NOMO-1 treated with DMSO at 0.1 percent for 48 hours (cell line): ENCODE data around the gene NMRAL1.

Experiments
- DNase-seq: peaks from one replicate; lab custom pipeline; 2025; ENCODE audit not compliant: unreplicated experiment; lab: John Stamatoyannopoulos, UW

NMRAL1 gene

DNA sequence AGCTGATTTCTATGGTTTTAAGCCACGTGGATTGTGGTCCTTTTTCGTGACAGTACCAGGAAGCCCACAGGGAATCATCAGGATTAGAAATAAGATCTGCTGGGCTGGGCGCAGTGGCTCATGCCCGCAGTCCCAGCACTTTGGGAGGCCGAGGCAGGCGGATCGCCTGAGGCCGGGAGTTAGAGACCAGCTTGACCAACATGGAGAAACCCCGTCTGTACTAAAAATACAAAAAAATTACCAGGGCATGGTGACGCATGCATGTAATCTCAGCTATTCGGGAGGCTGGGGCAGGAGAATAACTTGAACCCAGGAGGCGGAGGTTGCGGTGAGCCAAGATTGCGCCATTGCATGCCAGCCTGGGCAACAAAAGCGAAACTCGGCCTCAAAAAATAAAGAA lies 6.5 kb downstream of the NMRAL1 start:
- no peak for DNase-seq

- DNase-seq: no peak
Measured at GRCh38 chr16:4465977-4466779, 8.2 kb downstream of the NMRAL1 start.

DNA sequence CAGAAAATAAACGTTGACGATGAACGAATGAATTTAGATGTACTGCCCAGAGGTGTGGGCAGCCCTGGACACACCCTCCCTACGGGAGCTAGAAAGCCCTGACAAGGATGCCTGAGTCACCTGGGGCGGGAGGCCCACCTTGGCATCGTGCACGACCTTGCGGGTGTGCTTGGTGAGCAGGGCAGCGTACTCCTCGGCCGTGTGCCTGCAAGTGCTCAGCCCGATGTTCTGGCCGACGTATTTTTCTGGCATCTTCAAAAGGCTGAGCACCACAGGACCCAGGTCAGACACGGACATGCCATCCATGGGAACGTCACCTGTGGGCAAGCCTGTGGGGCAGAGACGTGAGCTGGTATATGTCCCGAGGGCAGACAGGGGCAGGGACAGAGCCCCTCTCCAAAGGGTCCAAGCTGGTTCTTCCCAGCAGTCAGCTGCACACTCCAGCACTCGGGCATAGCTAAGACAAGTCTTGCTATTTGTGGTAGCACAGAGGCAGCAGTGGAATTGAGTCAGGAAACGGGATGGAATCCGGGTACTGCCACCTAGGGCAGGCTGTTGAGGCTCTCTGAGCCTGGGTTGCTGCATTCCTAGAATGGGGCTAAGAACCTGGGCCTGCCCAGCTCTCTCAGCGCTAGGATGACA lies 10.8 kb downstream of the NMRAL1 start:
- no peak for DNase-seq

GRCh38 chr16:4461250-4462085 lies 13.0 kb downstream of the NMRAL1 start:
- DNase-seq: no peak

DNA sequence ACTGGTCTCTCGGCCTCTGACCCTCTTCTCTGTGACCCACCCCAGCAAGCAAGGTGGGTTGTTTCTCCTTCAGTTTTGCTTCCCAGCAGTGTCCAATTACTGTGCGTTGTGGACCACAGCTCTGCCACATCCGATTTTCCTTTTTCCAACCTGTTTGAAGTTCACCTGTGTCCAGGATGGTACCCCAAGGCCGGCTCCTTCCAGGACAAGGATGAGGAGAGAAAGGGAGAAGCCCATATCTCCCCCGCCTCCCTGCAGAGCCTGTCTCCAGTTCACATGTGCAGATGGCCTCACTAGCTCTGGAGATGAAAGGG lies 13.5 kb downstream of the NMRAL1 start:
- DNase-seq: no peak

DNA sequence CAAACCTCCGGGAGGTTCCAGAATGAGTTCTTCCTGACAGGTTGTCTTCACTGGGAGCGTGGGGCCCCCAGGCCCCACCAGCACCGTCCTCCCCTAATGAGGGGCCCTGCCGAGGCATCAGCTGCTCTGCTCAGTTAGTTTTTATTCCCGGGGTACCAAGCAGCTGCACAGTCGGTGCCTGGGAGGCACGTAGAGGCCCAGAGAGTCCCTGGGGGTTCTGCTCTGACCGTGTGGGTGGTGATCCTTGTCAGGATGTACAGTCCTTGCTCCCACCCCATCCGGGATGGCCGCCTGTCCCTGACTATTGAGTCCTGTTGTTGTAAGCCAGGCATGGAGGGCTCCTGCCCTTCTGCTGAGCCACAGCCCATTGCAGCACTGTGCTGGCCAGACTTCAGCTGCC lies 18.5 kb downstream of the NMRAL1 start:
- no peak for DNase-seq

DNA sequence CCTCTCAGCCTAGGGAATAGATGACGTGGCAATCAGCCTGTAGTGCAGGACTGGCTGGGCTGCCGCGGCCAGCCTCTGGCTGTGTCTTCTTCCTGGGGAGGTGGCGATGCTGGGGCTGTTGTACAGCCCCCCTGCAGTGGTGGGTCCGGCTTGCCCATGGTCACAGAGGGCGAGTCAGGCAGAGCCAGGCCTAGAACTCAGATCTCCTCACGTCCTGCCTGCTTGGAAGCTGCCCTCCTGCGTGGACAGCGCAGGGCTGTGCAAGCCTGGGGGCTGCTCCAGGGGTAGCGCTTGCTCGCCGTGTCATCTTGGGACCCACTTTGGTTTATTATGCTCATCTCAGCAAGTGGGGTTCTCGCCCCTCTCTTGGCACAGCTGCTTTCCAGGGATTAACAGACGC lies 19.3 kb downstream of the NMRAL1 start:
- no peak for DNase-seq

DNA sequence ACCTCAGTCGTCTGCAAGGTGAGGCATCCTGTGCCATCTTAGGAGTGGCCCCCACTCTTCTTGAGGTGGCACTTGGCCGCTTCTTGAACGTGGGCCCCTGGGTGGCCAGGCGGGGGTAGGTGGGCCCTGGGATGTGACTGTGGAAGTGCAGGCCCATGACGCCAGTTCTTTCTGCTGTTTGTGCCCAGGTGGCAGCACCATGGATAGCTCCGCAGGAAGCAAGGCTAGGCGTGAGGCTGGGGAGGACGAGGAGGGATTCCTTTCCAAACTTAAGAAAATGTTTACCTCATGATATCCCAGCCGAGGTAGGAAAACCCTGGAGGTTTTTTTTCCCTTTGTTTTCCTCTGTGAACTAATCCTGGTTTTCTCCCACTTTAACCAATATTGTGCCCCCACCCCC lies 19.8 kb downstream of the NMRAL1 start:
- DNase-seq: no peak

DNA sequence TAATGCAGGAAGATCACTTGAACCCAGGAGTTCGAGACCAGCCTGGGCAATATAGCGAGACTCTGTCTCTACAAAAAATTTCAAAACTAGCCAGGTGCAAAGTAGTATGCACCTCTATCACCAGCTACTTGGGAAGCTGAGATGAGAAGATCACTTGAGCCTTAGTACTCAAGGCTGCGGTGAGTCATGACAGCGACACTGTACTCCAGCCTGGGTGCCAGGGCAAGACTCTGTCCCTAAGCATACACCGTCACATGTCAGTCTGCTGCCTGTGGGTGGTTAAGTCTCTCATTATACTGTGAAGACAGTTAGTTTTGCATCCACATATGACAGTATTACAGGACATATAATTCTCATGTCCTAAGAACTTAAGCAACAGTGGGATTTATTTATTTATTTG lies 21.8 kb downstream of the NMRAL1 start:
- no peak for DNase-seq

GRCh38 chr16:4450931-4451519 lies 23.4 kb downstream of the NMRAL1 start:
- no peak for DNase-seq

- no peak for DNase-seq
Measured at GRCh38 chr16:4450430-4450829, 24.0 kb downstream of the NMRAL1 start.

GRCh38 chr16:4443986-4444385 lies 30.4 kb downstream of the NMRAL1 start:
- no peak for DNase-seq

GRCh38 chr16:4443271-4443670 lies 31.2 kb downstream of the NMRAL1 start:
- DNase-seq: no peak

DNA sequence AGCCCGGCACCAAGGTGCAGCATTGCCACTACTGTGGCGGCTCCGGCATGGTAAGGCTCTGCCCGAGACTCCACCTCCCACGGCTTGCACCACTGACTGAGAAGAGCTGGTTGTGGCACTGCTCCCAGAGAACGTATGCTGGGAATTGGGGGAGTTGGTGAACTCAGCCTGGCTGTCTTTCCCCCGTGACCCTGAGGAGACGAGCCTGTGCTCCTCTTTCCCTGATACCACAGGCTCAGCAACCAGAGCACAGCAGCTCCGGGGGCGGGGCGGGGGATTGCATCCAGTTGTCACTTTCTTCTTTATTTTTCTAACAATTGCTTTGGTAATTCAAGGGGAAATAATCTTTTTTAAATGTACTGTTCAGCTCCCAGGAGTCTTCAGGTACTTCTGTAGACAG lies 32.1 kb downstream of the NMRAL1 start:
- DNase-seq: no peak

GRCh38 chr16:4437366-4437765 lies 37.1 kb downstream of the NMRAL1 start:
- DNase-seq: no peak

DNA sequence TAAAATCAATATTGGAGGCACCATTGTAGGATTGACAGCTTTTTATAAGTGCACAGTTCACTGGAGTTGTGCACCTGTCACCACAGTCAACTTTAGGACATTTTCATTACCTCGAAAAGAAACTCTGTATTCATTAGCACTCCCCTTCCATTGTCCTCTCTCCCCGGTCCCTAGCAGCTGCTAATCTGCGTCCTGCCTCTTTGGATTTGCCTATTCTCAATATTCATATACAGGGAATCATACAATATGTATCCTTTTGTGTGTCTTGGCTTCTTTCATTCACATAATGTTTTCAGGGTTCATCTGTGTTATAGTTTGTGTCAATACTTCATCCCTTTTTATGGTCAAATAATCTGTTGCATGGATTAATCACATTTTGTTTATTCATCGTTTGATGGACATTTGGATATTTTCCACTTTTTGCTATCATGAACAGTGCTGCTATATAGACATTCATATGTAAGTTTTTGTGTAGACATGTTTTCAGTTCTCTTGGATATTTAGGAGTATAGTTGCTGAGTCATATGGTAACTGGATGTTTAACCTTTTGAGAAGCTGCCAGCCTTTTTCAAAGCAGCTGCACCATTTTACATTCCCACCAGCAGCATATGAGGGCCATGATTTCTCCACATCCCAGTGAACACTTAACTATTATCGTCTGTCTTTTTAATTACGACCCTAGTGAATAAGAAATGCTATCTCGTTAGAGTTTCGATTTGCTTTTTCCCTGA lies 38.9 kb downstream of the NMRAL1 start:
- no peak for DNase-seq

DNA sequence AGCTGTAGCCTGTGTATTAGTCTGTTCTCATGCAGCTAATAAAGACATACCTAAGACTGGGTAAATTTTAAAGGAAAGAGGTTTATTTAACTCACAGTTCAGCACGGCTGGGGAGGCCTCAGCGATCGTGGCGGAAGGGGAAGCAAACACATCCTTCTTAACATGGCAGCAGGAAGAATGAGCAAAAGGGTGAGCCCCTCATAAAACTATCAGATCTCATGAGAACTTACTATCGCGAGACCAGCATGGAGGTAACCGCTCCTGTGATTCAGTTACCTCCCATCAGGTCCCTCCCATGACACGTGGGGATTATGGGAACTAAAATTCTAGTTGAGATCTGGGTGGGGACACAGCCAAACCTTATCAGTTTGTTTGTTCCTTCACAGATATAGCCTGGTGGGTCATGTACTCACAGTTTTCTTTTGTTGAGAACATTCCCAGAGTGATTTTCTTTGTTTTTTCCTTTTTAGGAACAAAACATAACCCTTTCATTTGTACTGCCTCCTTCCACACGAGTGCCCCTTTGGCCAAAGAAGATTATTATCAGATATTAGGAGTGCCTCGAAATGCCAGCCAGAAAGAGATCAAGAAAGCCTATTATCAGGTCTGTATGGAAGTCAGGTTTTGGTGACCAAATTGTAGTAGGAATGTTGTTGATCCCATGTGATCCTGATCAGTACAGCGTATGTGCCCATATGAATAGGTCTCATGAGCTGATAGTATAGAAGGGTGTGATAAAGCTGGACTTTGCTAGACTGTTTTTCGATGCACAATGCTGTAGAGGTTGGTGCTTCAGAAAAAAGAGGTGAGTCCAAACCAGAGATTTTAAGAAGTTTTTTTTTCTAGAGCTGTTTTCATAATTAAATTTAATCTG lies 40.3 kb downstream of the NMRAL1 start:
- DNase-seq: no peak

DNA sequence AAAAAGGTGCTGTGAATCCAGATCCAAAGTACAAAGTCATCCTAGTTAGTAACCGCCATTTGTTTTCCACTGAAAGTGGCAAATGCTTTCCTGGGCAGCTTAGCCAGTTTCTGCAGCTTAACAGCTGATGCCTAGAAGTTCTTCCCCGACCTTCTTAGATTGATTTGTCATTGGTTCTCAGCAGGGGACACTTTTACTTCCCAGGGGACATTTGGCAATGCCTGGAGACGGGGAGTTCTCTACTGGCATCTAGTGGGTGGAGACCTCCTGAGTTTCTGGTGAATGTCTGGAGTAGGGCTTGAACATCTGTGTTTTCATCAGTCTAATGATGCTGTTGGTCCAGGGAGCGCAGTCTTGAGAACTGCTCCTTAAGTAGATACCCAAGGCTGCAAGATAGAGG lies 41.2 kb downstream of the NMRAL1 start:
- no peak for DNase-seq

- DNase-seq: no peak
Measured at GRCh38 chr16:4431023-4431422, 43.4 kb downstream of the NMRAL1 start.

- no peak for DNase-seq
Measured at GRCh38 chr16:4428500-4428899, 45.9 kb downstream of the NMRAL1 start.
